ENCODE measurements around the gene MARCHF10. TPM values are rescaled to one million over a fixed set of nuclear protein-coding genes. Genes with fewer than 3 reads are reported as not detected.

Gene MARCHF10
- total and polyA plus RNA-seq, 2 experiments from 2014 or later = not detected

- H3K27me3 ChIP-seq = no peaks in the 10 kb centered on the region
- no peak overlapping the region for H3K4me3 ChIP-seq
- WGBS (ENCODE audit: low lambda C conversion rate, missing lambda C conversion rate) = 82% methylated on average over 10 of the region's 10 CpGs
- no peaks in the 10 kb centered on the region for H4K20me1 ChIP-seq (ENCODE audit: insufficient read depth, poor library complexity, severe bottlenecking)
- no peak overlapping the region for H3K4me2 ChIP-seq
- TF ChIP-seq CTCF (IDR thresholded peaks at IDR 0.05; ENCODE audit: poor library complexity) = no peak
- no peak for TF ChIP-seq EZH2 (IDR thresholded peaks at IDR 0.05; ENCODE audit: borderline replicate concordance)
- no peak for TF ChIP-seq EZH2phosphoT487 (IDR thresholded peaks at IDR 0.05; ENCODE audit: low read depth, severe bottlenecking, unreplicated experiment)
- H3K36me3 ChIP-seq (replicated peaks; ENCODE audit: insufficient read depth, low read depth) = no peaks in the 10 kb centered on the region
- no peaks in the 10 kb centered on the region for H3K4me1 ChIP-seq (ENCODE audit: insufficient read depth)
- H3K79me2 ChIP-seq = no peaks in the 10 kb centered on the region
- H3K9me2 ChIP-seq (replicated peaks; ENCODE audit: insufficient read depth) = no peaks in the 10 kb centered on the region
- no peak overlapping the region for H2AFZ ChIP-seq
- H3K9me3 ChIP-seq (ENCODE audit: low read depth) = no peaks in the 10 kb centered on the region
- H3K27ac ChIP-seq = no peak overlapping the region
- DNase-seq (ENCODE audit: low spot score) = no peak
Measured at GRCh38 chr17:62668091-62668804, 139.9 kb downstream of the MARCHF10 start.

- Histone ChIP-seq H3K4me2 (no peak overlapping the region), H3K27me3 (no peaks in the 10 kb centered on the region), H4K20me1 (ENCODE audit: insufficient read depth, poor library complexity, severe bottlenecking) (no peaks in the 10 kb centered on the region), H3K36me3 (replicated peaks; ENCODE audit: insufficient read depth, low read depth) (no peaks in the 10 kb centered on the region), H3K9me3 (ENCODE audit: low read depth) (no peaks in the 10 kb centered on the region), H3K27ac (no peak overlapping the region), H3K4me1 (ENCODE audit: insufficient read depth) (no peaks in the 10 kb centered on the region), H2AFZ (no peak overlapping the region), H3K79me2 (no peaks in the 10 kb centered on the region), H3K4me3 (no peak overlapping the region), H3K9me2 (replicated peaks; ENCODE audit: insufficient read depth) (no peaks in the 10 kb centered on the region)
- no peak for DNase-seq (ENCODE audit: low spot score)
- 98% methylated on average over 32 of the region's 40 CpGs for WGBS (ENCODE audit: low lambda C conversion rate, missing lambda C conversion rate)
- TF ChIP-seq EZH2 (IDR thresholded peaks at IDR 0.05; ENCODE audit: borderline replicate concordance) (no peak), CTCF (IDR thresholded peaks at IDR 0.05; ENCODE audit: poor library complexity) (no peak), EZH2phosphoT487 (IDR thresholded peaks at IDR 0.05; ENCODE audit: low read depth, severe bottlenecking, unreplicated experiment) (no peak)
Measured at GRCh38 chr17:62666801-62667591, 141.1 kb downstream of the MARCHF10 start.

GRCh38 chr17:62666061-62666800, 141.9 kb downstream of the MARCHF10 start:
- Histone ChIP-seq H3K27ac (no peak overlapping the region), H4K20me1 (ENCODE audit: insufficient read depth, poor library complexity, severe bottlenecking) (no peaks in the 10 kb centered on the region), H3K4me2 (no peak overlapping the region), H3K4me1 (ENCODE audit: insufficient read depth) (no peaks in the 10 kb centered on the region), H3K9me3 (ENCODE audit: low read depth) (no peaks in the 10 kb centered on the region), H3K36me3 (replicated peaks; ENCODE audit: insufficient read depth, low read depth) (no peaks in the 10 kb centered on the region), H3K79me2 (no peaks in the 10 kb centered on the region), H2AFZ (no peak overlapping the region), H3K4me3 (no peak overlapping the region), H3K9me2 (replicated peaks; ENCODE audit: insufficient read depth) (no peaks in the 10 kb centered on the region), H3K27me3 (no peaks in the 10 kb centered on the region)
- 97% methylated on average over 28 of the region's 30 CpGs for WGBS (ENCODE audit: low lambda C conversion rate, missing lambda C conversion rate)
- no peak for TF ChIP-seq EZH2 (IDR thresholded peaks at IDR 0.05; ENCODE audit: borderline replicate concordance)
- no peak for TF ChIP-seq CTCF (IDR thresholded peaks at IDR 0.05; ENCODE audit: poor library complexity)
- TF ChIP-seq EZH2phosphoT487 (IDR thresholded peaks at IDR 0.05; ENCODE audit: low read depth, severe bottlenecking, unreplicated experiment) = no peak
- DNase-seq (ENCODE audit: low spot score) = no peak

Data from hepatocyte (in vitro differentiated cells).